CD4-positive, alpha-beta T cell treated with Interleukin-4 for 1 hour (primary cell): ENCODE results near the gene KCNJ16.

Experiments used
- DNase-seq, 2 donors: peaks; one replicate each; pipeline ENCODE4 v3.0.0-alpha.2; 2020 to 2022

Gene KCNJ16

DNA sequence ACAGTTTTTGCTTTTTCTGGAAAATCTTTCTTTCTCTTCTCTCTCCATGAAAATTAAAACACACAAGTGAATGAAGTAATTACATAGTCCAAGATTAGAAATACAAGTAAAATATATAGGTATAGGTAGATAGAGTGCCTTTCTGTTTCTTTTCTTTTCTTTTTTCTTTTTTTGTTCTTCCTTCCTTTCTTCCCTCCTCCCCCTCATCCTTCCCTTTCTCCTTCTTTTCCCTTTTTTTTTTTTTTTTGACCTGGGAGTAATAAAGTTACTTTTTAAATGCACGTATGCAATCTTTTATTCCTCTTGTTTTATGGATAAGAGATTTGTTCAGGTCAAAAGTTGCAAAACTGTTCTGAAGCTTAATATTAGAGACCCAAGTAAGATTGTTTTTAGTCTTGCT is 59.8 kb downstream of the KCNJ16 start:
- no peak for DNase-seq

DNA sequence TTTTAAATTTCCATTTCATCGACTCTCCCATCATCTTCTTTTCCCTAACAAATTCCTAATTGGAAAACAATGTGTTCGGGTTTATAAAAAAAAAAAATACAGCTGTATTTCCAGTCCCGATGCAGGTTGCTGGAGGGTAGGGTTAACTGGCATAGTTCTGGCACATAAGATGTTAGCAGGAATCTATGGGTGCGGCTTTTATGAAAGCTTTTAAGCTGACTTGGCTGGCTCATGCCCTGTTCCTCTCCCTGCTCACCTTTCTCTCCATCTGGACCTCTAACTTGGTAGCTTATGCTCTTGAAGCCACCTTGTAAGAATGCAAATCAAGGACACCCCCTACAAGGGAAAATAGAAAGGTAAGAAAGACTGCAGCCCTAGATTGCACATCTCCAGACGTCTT is 61.1 kb downstream of the KCNJ16 start:
- DNase-seq: no peak

DNA sequence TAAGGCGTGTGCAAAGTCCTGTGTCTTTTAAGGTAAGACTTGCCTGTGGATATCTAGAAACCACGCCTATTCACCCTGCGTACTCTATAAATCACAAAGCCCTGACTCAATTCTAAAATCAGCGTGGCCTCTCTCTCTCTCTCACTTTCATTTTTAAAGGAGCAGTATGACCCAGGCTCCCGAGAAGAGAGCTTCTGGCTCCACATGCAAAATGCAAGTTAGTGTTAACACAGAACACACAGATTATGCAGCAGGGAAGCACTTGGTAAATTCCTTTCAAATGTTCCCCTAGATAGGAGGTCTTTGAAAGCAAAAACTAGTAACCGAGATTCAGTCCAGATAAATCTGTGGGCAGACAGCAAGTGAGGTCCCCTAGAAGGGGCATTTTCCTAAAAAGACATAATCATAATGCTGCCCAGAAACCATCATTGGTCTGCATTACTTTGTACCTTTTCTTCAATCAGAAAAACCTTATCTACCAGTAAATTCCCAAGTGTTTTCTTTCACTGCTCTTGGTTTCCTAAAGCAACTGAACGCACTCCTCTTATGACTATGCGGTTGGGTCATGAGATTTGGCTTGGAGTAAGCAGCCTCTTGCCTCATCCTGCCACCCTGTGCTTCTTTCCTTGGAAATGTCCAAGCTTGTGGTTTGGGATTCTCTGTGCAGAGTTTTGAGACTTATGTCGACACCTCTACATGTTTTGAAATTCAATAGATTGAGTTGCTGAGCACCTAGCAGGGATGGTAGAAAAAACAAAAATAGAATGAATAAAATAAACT is 62.6 kb downstream of the KCNJ16 start:
- DNase-seq: no peak

DNA sequence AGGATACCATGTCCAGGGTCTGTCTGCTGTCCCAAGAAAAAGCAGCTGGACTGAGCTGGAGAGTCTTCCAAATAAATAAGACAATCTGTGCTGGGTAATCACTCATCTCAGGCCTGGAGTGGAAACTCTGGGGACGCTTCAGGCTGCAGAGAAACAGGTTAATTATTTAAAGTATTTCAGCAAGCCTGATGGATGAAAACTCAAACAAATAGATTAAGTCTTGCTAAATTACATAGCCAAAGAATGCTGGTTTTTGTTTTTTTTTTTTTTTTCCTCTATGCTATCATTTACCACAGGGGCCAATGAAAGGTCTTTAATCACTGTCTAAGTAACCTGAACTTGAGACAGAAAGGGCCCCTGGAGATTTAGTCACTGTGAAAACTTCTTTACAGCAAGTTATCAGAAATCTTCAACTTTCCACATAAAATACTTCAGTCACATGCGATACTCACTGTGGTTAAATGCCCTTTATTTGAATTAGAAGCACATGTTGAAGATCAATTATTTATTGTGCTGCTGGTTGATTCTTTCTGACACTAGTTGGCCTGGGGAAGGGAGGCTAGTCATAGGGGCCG is 63.4 kb downstream of the KCNJ16 start:
- DNase-seq: no peak

DNA sequence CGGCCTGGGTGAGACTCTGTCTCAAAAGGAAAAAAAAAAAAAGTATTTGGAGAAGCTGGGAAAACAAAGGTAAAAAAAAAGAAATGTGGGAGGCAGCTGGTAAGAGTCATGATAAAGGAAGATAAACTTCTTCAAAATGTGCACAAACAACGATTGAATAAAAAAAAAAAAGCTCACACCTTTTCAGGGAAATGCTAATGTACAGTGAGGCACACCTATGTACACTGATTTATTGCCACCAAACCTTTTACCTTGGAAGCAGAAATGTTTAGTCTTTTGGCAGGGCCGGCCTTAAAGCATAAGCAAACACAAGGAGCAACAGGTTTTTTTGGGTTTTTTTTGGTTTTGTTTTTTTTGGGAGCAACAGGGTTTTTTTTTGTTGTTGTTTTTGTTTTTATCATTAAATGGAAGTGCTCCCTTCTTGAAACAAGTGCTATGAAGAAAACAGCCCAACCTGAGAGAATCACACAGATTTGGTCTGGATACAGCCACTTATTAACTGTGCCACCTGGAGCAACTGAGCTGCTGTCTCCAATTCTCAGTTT is 64.5 kb downstream of the KCNJ16 start:
- DNase-seq: no peak

DNA sequence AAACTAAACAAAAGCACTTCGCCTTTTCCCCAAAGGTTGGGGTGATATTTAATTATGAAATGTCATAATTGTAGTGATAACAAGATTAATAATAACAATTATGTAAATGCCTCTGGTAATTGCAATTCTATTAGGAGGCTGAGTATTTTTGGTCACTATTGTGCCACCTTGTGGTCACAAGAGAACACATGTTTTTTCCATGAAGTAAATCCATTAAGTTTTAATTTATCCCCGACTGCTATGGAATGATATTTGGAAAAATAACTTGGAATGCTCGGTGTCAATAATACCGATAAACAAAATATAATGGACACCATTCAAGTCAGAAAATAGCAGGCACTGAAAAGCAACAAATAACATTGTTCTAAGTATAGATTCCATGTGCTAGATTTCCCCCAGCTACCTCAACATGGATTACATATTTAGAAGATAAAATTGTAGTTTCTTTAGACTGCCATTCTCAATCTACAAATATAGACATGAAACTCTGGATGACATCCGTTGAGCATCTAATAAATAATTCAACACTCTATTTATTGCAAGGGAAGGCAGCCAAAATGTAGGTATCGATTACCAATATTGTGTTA is 69.3 kb downstream of the KCNJ16 start:
- peak in 1 of 2 donors; percentile 10 for DNase-seq

- no peak for DNase-seq
Measured at GRCh38 chr17:70153210-70153609, 78.2 kb downstream of the KCNJ16 start.

GRCh38 chr17:70157151-70157550 is 82.1 kb downstream of the KCNJ16 start:
- no peak for DNase-seq

DNA sequence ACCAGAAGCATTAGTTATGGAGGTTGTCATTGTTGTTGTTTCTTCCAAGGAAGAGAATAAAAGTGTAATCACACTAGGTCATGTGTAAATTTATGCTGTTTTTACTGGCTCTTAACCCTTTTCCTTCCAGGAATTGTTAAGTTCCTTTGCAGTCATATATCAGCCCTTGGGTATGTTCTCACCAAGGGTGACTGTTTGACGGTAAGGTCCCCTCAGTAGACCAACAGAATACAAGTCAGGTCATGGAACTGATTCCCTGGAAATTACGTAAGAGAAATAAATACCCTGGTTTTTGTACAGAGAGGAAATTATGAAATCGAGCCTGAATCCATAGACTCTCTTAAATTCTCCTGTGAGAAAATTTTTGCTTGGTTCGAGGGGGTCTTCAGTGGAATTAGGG is 83.2 kb downstream of the KCNJ16 start:
- DNase-seq: no peak

DNA sequence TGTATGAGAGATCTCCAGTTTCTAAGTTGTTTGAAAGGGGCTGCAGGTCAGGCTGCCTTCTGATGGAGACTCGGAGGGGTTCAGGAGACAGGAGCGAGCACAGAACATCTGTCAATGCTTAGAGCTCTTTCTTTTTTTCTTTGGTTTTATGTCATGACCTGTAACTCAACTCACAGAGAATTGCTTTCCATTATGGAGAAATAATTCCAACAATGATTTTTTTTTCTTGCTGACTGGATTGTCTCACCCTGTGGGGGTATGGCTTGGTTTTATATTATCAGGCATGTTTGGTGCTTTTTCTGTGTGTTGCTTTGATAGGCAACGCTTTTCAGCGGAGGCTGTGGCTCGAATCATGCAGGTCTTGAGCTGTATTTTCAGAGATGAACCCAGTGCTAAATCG is 83.6 kb downstream of the KCNJ16 start:
- DNase-seq: no peak

- DNase-seq: no peak
Measured at GRCh38 chr17:70159980-70160379, 85.0 kb downstream of the KCNJ16 start.

DNA sequence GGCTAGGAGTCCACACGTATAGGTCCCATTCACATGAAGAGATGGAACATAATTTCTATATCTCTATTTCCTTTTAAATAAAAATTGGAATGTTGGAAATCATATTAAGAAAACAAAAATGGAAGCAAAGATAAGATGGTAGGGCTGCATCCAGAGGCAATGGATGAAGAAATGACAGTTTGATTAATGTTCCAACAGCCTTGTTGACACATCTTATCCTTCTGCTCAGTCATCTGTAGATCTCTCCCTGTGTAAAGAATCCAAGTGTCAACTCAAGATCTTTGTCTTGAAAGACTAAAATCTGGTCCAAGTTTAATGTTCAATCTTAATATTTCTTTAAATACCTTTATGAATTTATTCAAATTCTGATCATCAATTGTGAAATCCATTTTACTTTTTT is 86.5 kb downstream of the KCNJ16 start:
- no peak for DNase-seq

GRCh38 chr17:70165383-70165782 is 90.4 kb downstream of the KCNJ16 start:
- no peak for DNase-seq

GRCh38 chr17:70166615-70167014 is 91.6 kb downstream of the KCNJ16 start:
- DNase-seq: no peak

DNA sequence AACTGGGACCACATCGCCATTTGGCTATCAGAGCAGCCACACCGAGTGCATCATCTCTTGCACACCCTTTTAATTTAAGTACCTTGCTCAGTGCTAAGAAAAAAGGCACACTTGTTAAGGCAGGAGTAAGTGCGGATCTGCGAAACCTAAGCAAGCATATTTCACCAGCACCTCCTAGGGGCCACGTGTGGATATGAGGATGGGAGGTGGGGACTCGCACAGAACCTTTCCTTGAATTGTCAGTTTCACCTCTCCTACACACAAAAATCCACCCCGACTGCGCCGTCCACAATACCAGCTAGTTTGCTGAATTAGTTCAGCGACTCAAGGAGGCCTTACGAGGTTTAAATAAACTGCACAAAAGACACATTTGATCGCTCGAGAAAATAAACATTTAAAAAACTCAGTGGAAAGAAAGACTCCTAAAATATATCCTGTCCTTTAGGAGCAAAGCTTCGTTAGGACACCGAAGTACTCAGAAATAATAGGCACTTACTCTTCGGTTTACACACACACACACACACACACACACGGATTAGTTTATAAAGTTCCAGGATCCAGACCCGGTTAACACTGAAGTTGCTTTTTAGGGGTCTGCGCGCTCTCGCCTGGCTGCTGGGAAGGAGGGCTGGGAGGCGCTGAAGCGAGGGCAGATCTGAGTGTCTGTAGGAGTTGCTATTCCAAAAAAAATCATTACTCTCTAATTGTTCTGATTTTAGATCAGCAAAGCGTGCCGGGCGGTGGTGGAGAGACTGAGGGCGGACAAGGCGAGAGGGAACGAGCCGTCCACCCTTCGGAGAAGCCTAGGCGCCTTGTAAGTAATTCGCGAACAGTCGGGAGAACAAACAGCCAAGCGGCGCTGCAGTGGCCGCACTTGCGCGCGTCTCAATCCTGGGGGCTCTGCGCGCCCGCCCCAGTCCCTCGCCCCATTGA is 93.3 kb downstream of the KCNJ16 start:
- DNase-seq: peak in 1 of 2 donors; percentile 37

DNA sequence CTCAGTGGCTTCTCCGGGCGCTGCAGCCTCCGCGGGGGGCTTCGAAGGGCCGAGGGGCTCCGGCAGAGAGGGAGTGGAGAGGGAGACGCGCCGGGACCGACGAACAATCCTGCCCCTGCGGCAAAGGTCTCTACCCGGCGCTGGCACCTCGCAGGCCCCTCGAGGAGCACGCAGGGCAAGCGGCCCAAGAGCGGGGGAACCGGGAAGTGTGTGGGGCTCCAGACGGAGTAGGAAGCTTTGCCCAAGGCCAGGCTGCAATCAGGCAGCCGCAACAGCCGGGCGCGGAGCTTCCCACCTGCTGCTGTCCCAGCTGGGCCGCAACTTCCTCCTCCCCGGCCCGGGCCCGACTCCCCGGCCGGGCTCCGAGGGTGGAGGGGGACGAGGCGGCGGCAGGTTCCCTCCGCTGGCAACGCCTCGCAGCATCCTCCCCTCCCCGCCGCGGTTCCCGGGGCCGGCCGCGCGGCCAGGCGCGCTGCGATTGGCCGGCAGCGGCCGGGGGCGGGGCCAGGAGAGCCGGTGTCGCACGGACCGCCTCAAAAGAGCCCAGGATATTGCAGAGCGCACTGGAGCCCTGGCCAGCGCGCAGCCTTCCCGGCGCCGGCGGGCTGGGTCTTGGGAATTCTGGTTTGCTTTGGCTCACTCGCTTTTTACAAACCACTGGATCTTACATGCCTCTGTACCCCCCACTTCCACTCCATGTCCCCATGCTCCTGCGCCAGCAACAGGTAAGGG is 94.1 kb downstream of the KCNJ16 start, which contains the start of gene KCNJ2:
TSS of gene KCNJ2 (plus strand) at position 556 of the 732 bp plus-strand sequence. CDS start 5,508 bp downstream, outside the sequence.
- peak; percentile 42 to 78 for DNase-seq

DNA sequence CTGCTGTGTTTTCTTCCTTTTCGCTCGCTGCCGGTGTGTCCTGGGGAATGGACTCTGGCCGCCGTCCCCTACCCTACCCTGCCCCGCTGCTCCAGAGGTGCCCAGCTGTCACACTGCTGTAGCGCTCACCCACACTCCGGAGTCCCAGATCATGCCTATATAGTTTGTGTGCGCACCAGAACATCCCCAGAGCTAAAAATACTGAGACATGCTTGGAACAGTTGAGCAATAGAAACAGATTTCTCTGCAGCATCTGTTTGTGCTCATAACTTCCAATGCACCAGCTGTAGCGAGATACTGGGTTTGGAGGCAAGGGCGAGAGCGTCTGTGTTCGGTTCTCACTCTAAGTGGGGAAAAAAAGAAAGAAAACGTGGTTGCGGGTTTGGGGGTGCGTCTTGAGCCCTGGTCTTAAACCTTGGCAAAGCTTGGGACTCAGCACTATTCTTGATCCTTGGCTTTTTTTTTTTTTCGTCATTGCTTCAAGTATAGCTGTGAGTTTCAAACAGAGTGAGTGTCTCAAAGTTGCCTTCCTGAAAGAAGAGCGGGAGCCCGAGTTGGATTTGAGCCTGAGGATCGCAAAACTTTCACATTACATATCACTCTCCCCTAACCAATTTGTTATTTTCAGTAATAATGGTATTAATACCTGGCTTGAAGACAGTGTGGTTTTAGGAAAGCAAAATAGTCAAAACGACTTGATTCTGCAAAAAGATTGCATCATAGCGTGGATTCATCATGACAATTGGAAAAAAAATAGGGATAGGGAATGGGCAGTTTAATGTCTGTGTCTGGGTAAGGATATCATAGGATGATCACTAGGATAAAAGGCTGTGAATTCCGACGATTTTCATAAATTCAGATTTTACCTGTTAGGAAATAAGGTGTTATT is 94.9 kb downstream of the KCNJ16 start:
- no peak for DNase-seq

GRCh38 chr17:70171159-70171558 is 96.1 kb downstream of the KCNJ16 start:
- no peak for DNase-seq

- DNase-seq: no peak
Measured at GRCh38 chr17:70172449-70172848, 97.4 kb downstream of the KCNJ16 start.

- DNase-seq: no peak
Measured at GRCh38 chr17:70172923-70173322, 97.9 kb downstream of the KCNJ16 start.

GRCh38 chr17:70173681-70174080 is 98.7 kb downstream of the KCNJ16 start:
- no peak for DNase-seq
